WI38 (cell line): Measurements from ENCODE around the gene KCNG2.

ENCODE experiments used
- H3K4me3 ChIP-seq: 2 replicates; pipeline ENCODE4 v1.5.1; 2011; ENCODE audit warnings: low read depth, mild to moderate bottlenecking, control low read depth, low read length
- CTCF ChIP-seq: IDR thresholded peaks from 2 replicates; pipeline ENCODE4 v1.5.1; 2012; ENCODE audit warnings: low read depth, mild to moderate bottlenecking, control low read depth, low read length

Gene KCNG2

GRCh38 chr18:79763407-79763806 lies 34.3 kb upstream of the KCNG2 start:
- TF ChIP-seq CTCF, result no peak
- no peak overlapping the region for H3K4me3 ChIP-seq

- H3K4me3 ChIP-seq, result no peak overlapping the region
- no peak for TF ChIP-seq CTCF
These were observed 33.6 kb upstream of the KCNG2 start for GRCh38 chr18:79764131-79764530.

- TF ChIP-seq CTCF, result no peak
- no peak overlapping the region for H3K4me3 ChIP-seq
These were observed 32.1 kb upstream of the KCNG2 start for GRCh38 chr18:79765491-79766245.

GRCh38 chr18:79766308-79766707 lies 31.4 kb upstream of the KCNG2 start:
- TF ChIP-seq CTCF, result no peak
- H3K4me3 ChIP-seq, result no peak overlapping the region

- no peak for TF ChIP-seq CTCF
- H3K4me3 ChIP-seq, result no peak overlapping the region
These were observed 29.0 kb upstream of the KCNG2 start for GRCh38 chr18:79768745-79769144.

- TF ChIP-seq CTCF, result no peak
- no peak overlapping the region for H3K4me3 ChIP-seq
These were observed 27.8 kb upstream of the KCNG2 start for GRCh38 chr18:79769698-79770500.

- no peak for TF ChIP-seq CTCF
These were observed 27.3 kb upstream of the KCNG2 start for GRCh38 chr18:79770501-79770815.

More at GRCh38 chr18:79770501-79770815, 27.3 kb upstream of the KCNG2 start:
- H3K4me3 ChIP-seq, result no peak overlapping the region
